NCI-H226 (cell line): ENCODE measurements around the gene MED15.
"Not testable (repeated sequence)": the region's sequence is repeated elsewhere in the genome, so short reads cannot be mapped to it uniquely, and the experiment has no call there.

Source experiments
- DNase-seq: peaks from one replicate; pipeline ENCODE4 v3.0.0-alpha.2; 2015

The MED15 gene

GRCh38 chr22:20484948-20485683, 22.3 kb upstream of the MED15 start:
- DNase-seq: no peak

- no peak for DNase-seq
Observed at GRCh38 chr22:20486229-20486628, 21.2 kb upstream of the MED15 start.

DNA sequence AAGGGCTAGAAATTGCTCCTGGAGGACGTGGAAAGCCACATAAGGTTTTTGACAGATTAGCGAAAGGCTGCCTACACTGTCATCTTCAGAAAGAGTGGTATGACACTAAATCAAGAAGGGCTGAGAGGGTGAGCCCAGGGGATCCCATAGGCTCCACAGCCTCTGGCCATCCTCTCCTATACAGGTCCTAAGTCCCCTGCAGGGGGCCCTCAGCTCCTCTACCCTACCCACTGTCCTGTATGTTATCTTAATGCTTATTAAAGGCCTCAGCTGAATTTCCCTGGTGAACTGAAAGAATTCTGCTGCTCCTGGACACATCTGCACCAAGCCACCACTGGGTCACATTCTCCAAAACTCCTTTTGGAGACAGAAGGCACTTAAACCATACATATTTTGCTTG, 19.7 kb upstream of the MED15 start:
- DNase-seq: no peak

- no peak for DNase-seq
Observed at GRCh38 chr22:20488946-20489345, 18.5 kb upstream of the MED15 start.

DNA sequence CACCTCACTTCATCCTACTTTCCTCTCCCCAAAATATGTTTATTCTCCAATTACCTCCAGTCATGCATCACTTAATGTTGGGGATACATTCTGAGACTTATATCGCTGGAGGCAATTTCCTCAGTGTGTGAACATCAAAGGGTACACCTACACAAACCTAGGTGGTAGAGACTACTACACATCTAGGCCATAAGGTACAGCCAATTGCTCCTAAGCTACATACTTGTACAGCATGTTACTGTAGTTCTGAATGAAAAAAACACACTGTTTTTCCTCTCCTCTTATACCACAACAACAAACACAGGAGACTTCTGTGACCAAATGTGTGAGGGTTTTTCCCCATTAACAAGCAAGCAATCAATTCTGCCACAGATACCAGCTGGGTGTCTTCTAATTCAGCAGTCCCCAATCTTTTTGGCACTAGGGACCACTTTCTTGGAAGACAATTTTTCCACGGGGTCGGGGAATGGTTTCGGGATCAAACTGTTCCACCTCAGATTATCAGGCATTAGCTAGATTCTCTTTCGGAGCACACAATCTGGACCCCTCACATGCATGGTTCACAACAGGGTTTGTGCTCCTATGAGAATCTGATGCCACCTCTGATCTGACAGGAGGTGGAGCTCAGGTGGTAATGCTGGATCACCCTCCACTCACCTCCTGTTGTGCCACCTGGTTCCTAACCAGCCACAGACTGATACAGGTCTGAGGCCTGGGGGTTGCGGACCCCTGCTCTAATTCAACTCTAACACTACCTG, 17.0 kb upstream of the MED15 start:
- DNase-seq: no peak

- no peak for DNase-seq
Observed at GRCh38 chr22:20490941-20491307, 16.5 kb upstream of the MED15 start.

- DNase-seq: no peak
Observed at GRCh38 chr22:20491346-20491745, 16.1 kb upstream of the MED15 start.

GRCh38 chr22:20494978-20495860, 12.2 kb upstream of the MED15 start, which contains the start of gene KLHL22:
KLHL22 (minus strand) TSS chr22:20495795; CDS start chr22:20489211, 6,584 bp downstream.
- peak; percentile 24 for DNase-seq

DNA sequence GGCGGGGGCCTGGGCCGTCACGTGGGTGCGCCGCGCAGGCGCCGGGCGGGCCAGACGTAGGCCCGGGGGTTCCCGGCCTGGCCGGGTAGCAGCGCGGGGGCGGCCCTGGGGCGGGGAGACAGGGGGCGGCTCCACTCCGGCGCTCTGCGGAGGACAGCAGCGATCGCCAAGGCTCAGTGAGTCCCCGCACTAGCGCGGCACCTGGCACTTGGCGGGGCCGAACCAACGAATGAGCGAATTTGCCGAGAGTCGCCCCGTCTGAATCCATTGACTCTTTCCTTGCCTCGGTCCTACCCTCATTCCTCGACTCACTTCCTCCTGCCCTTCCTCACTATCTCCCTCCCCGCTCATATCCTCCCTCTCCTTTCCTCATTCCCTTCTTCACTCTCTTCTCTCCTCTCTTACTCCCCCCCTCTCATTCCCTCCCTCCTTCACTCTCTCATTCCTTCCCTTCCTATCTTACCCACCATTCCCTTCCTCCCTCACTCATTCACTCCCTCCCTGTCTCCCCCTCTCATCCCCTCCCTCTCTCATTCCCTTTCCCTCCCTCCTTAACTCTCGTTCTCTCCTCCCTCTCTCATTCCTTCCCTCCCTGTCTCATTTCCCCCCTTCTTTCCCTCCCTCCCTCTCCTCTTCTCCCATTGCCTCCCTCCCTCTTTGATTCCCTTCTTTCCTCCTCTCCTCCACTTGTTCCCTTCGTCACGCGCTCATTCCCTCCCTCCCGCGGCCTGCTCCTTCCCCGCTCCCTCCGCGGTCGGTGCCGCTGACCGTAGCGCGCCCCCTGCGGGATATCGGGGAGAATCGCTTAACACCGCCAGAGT, 11.3 kb upstream of the MED15 start:
- peak; percentile 78 for DNase-seq

DNA sequence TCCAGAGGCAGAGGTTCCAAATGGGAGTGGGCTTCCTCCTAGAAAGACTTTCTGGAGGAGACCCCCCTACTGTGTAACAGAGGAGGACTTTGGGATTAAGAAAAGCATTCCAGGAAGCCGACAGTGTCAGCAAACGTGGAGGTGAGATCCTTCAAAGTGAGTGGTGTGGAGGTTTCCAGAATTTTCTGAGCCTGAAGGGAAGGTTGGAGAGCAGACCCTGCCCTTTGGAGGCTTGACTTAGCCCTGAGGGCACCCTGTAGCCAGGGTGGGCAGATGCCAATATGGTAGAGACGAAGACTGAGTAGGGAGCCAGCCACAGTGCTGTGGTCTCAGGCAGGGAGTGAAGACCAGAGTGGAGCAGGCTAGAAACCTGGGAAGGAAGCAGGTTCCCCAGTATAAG, 10.0 kb upstream of the MED15 start:
- DNase-seq: no peak

GRCh38 chr22:20498913-20499312, 8.5 kb upstream of the MED15 start:
- DNase-seq: no peak

GRCh38 chr22:20499769-20500168, 7.6 kb upstream of the MED15 start:
- no peak for DNase-seq

DNA sequence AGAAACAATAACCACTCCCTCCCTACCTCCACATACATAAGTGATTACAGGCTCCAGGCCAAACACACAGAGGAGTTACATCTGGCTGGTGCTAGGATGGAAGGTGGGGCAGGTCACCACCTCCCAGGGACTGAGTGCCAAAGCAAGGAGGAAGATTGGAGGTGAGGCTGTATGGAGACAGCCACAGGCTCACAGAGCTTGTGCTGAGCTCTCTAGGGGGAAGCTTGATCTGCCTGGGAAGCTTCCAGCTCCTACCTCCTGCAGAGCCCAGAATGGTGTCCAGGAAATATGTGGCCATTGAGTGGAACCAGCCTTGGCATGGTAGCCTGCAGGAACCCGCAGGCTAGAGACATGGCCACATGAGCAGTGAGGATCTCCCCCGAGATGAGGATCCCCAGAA, 3.6 kb upstream of the MED15 start:
- DNase-seq: peak; percentile 40

DNA sequence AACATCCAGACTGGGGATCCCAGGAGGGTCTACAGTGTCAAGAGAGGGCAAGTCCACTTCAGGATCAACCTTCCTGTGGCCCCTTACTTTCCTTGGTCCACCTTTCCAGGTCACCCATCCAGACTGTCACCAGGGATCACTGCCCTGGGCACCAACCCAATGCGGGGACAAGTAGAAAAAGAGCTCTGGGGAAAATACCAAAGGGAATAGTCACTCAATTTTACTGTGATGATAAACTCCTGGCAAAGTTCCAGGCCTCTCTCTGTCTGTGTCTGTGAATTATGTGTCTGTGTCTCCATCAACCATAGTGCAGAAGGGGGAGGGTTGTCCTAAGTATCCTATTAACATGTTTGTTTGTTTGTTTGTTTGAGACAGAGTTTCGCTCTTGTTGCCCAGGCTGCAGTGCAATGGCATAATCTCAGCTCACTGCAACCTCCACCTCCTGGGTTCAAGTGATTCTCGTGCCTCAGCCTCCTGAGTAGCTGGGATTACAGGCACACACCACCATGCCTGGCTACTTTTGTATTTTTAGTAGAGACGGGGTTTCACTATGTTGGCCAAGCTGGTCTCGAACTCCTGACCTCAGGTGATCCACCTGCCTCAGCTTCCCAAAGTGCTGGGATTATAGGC, 3.0 kb upstream of the MED15 start:
- DNase-seq: peak; percentile 22

GRCh38 chr22:20506543-20507252, 712 bp upstream of the MED15 start:
- no peak for DNase-seq

- DNase-seq: not testable (repeated sequence)
Observed at GRCh38 chr22:20508067-20508755, 801 bp downstream of the MED15 start.

DNA sequence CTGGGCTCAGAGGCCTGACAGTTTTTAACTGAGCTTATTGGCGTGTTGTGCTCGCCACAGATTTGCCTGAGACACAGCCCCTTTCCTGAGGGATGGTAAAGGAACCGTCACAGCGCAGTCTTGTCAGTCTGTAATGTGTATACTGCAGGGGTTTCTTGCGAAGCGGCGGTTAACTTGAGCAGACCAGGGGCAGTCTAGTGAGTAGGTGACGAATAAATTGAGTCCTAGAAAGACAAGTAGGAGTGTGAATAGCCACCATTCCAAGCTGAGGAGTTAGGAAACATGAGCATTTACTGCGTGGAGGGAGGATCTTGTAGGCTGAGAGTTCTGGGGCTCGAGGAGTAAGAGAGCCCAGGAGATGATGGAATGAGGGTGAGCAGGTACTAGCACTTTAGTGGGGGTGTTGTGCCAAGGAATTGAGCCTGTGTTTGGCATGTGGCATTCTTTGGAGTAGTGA, 1.4 kb downstream of the MED15 start:
- no peak for DNase-seq

DNA sequence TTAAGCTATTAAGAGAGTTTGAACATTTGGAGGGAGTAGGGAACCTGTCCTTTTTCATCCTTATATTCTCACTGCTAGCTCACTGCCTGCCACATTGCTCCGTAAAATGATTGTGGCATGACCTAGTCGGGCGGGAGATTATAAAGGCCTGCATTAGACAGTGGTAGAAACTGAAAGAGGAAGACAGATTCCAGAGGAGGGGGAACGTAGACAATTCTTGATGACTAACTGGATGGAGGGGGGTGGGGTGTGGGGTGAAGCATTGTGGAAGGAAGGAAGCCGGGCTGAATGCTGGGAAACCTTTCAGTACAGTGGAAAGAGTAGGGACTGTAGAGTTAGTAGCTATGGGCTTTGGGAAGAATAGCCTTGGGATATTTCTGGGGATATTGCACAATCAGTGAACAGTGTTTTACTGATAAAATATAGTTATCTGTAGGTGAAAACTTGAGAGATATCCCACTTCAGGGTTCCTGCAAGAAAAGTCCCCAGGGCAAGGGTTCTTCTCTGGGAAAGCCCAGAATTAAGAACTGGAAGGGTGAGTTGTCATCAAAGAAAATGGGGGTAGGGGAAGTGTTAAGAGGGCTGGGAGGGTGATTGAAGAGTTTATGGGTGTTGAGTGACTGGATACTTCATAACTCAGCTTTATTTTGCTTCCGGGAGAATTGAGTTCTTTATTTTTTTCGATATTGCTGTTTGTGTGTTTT, 2.1 kb downstream of the MED15 start:
- DNase-seq: peak; percentile 81

DNA sequence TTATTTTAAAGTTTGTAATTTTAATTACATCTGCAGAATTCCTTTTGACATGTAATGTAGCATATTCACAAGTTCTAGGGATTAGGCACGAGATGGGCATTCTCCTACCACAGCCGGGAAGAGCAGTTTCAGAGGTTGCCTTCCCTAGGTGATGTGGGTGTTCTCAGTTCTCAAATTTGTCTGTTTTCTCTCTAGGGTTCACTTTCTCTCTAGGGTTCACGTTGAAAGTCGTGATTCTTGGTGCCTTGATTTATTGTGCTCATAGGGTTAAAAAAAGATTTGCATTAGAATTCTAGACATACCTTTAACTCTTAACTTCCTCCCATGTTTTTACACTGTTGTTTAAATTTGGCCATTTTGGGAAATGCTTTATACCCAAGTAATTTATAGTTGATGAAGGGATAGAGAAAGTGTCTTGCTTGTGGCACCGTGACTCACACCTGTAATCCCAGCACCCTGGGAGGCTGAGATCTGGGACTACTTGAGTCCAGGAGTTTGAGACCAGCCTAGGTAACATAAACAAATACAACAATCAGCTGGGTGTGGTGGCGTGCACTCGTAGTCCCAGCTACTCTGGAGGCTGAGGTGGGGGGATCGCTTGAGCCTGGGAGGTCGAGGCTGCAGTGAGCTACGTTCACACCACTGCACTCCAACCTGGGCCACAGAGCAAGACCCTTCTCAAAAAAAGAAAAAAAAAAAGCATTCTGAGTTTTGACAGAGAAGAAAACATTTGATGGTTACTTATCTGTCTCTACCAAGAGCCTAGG, 3.6 kb downstream of the MED15 start:
- no peak for DNase-seq
